NCI-H446 treated with DMSO at 0.1 percent for 48 hours (cell line): Measurements from ENCODE around the gene PLTP.
"Not testable (repeated sequence)": the region's sequence is repeated elsewhere in the genome, so short reads cannot be mapped to it uniquely, and the experiment has no call there.

ENCODE experiments used
- DNase-seq: peaks from one replicate; lab custom pipeline; 2025; lab: John Stamatoyannopoulos, UW

The PLTP gene

DNA sequence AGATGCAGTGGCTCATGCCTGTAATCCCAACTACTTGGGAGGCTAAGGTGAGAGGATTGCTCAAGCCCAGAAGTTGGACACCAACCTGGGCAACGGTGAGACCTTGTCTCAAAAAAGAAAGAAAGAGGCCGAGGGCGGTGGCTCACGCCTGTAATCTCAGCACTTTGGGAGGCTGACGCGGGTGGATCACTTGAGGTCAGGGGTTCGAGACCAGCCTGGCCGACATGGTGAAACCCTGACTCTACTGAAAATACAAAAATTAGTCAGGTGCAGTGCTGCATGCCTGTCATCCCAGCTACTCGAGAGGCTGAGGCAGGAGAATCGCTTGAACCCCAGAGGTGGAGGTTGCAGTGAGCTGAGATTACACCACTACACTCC, 37.9 kb downstream of the PLTP start:
- not testable (repeated sequence) for DNase-seq

DNA sequence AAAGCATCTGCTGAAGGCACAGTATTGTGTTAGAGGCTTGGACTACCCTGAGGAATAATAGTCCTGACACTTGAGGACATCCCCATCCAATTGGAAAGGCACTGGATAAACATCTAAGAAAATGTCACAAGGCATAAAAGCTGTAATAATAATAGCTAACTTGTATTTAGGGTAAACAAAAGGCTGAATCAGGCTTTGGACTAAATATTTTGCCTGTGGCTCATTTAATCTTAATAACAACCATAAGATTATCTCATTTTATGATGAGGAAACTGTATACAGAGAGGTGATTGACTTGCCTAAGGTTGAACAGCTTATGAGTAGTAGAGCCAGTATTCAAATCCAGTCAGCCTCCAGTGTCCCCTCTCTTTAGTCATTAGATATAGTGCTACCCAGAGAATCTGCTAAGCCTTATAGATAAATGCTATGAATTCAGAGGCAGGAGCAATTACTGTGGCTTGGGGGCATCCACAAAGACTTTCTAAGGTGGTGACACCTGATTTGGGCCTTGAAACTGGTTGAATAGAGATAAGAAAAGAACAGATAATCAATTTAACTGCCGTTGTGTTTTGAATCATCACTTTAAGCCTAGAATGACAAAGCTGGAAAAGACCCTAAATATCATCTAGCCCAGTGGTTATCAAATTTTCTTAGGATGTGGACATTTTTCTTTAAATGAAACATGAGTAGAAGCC, 38.4 kb downstream of the PLTP start:
- no peak for DNase-seq

DNA sequence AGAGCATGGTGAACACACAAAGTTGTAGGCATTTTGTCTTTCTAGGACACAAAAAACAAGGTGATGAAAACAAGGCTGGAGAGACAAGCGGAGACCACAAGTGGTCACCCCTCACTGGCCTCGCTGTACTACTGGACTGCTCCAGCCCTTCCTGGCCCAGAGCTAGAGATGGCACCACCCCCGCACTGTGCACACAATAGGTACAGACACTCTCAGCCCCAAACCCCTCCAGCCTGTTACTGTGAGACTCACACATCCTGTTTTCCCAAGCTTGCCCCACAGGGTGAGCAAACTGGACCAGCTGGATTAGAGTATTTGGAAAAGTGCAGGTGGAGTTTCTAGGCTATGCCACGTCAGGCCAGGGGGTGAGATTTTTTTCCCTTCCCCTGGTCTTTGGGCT, 39.3 kb downstream of the PLTP start:
- DNase-seq = no peak

DNA sequence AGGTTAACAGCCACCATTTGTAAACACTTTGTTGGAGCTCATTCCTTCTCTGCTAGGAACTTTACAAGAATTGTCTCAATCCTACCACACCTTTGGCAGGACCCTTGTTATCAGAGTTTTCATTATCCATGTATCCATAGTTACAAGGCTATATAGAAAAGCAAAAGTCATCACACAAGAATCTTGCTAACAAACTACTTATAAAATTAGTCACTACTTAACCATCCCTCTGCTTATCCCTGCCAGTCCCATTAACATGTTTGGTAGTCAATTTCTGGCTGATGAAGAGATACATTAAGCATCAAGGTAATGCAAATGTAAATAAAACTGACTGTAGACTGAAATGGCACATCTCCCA, 44.2 kb downstream of the PLTP start:
- DNase-seq = no peak

DNA sequence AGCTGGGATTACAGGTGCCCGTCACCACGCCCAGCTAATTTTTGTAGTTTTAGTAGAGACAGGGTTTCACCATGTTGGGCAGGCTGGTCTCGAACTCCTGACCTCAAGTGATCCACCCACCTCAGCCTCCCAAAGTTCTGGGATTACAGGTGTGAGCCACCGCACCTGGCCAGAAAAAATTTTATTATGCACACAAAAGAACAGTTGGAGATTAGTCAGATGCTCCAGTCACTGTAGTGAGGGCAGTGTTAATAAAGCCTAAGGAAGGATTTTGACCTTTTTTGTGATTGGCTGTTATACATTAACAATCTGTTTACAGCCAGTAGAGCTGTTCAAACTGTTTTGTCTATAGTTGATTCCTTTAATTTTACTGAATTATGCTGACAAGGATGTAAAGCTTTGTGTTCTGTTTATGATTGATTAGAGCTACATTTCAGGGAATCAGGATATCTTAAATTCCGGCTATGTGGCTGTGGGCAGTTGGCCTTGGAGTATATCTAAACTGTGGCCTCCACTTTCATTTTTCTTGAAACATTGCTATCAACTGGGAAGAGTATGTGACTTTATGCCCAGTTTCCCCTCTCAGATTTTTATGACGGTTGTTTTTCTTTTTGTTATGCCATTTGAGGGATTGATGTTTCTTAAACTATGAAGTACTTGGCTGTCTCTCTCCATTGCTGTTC, 44.7 kb downstream of the PLTP start:
- no peak for DNase-seq

DNA sequence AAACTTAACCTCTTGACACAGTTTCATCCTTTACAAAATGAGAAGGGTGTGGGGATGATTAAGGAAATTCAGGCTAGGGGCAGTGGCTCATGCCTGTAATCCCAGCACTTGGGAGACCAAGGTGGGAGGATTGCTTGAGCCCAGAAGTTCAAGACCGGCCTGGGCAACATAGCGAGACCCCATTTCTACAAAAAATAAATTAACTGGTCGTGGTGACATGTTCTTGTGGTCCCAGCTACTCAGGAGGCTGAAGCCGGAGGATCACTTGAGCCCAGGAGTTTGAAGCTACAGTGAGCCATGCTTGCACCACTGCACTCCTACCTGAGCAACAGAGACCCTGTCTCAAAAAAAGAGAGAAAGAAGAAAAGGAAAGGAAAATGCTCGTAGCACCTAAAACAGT, 45.5 kb downstream of the PLTP start:
- DNase-seq = no peak

DNA sequence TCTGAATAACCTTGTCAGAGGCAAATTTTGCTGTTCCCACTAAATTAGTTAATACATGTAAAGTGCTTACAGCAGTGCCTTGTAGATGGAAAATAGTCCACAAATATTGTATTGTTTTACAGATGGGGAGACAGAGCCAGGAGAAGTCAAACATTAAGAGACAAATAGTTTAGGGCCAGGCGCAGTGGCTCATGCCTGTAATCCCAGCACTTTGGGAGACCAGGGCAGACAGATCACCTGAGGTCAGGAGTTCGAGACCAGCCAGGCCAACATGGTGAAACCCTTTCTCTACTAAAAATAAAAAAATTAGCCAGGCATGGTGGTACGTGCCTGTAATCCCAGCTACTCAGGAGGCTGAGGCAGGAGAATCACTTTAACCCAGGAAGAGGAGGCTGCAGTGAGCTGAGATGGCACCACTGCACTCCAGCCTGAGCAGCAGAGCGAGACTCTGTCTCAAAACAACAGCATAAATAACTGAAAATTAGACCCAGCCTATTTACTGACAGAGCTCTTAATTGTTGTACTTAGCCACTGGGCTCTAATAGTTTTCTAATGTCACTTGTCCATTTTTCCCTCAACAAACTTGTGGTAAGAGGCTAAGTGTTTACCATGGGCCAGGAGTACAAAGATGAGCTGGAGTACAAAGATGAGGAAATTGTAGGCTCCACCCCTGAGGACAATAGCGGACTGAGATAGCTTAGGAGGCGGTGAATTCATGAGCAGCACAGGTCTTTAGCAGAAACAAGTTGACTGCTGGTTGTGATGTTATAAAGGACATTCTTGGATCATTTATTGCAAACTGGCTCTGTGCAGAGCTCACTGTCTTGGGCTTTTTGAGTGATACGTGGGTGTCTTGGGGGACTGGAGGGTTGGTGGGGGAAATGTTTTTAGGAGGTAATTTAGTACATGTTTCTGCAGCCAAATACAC, 48.1 kb downstream of the PLTP start:
- no peak for DNase-seq

DNA sequence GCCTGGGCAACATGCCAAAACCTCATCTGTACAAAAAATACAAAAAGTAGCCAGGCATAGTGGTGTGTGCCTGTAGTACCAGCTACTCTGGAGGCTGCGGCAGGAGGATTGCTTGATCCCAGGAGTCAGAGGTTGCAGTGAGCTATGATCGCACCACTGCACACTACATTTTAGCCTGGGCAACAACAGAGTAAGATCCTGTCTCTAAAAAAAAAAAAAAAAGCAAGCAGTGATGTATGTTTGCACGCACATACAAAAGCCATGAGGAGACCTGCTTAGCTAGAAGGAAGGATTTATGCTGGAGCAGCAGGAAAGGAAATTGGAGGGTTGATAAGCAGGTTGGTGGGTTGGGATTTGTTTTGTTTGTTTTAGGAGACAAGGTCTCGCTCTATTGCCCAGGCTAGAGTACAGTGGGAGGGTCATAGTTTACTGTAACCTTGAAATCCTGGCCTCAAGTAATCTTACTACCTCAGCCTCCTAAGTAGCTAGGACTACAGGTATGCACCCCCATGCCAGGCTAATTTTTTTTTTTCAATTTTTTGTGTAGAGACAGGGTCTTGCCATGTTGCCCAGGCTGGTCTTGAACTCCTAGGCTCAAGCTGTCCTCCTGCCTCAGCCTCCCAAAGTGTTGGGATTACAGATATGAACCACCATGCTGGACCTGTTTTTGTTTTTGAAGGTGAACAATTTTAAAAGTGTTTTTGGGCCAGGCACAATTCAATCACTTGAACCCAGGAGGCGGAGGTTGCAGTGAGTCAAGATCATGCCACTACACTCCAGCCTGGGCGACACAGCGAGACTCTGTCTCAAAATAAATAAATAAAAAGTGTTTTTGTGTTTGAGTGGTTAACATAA, 50.5 kb downstream of the PLTP start:
- no peak for DNase-seq

DNA sequence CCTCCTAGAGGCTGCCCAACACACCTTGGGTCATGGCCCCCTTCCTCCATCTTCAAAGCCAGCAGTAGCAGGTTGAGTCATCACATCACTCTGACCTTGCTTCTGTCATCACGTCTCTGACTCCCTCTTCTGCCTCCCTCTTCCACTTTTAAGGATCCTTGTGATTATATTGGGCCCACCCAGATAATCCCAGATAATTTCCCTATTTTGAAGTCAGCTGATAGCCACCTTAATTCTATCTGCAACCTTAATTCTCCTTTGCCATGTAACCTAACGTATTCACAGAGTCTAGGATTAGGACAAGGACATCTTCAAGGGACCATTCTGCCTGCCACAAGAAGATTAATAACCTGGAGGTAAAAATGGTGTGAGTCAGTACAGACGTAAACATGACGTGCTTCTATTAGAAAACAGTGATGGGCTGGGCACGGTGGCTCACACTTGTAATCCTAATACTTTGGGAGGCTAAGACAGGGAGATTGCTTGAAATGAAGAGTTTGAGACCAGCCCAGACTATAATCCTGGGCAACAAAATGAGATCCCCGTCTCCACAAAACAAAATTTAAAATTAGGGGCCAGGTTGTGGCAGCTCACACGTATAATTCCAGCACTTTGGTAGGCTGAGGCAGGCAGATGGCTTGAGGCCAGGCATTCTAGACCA, 51.3 kb downstream of the PLTP start:
- no peak for DNase-seq

DNA sequence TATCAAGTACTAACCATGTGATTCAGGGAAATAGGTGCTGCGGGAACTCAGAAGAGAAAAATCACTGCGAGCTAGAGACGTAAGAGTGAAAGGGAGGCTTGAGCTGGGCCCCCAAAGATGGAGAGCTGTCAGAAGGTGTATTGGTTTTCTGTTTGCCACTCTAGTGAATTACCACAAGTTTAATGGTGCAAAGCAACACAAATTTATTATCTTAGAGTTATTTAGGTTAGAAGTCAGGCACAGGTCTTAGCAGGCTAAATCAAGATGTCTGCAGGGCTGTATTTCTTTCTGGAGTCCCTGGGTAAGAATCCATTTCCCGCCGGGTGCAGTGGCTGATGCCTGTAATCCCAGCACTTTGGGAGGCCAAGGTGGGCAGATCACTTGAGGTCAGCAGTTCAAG, 52.0 kb downstream of the PLTP start:
- DNase-seq = no peak

DNA sequence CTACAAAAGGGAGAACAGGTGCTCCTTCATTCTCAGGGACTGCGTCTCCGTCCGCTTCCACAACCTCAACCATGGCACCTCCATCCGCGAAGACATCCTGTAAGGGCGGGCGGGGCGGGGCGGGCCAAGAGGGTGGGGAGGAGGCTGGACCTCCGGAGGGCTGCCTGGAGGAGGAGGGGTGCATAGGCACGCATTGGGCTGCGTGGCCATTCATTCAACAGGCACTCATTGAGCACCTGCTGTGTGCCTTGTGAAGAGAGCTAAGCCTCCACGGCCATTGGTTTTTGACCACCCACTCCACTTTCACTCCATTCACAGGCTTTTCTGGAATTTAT, 54.1 kb downstream of the PLTP start:
- DNase-seq = peak; percentile 39

DNA sequence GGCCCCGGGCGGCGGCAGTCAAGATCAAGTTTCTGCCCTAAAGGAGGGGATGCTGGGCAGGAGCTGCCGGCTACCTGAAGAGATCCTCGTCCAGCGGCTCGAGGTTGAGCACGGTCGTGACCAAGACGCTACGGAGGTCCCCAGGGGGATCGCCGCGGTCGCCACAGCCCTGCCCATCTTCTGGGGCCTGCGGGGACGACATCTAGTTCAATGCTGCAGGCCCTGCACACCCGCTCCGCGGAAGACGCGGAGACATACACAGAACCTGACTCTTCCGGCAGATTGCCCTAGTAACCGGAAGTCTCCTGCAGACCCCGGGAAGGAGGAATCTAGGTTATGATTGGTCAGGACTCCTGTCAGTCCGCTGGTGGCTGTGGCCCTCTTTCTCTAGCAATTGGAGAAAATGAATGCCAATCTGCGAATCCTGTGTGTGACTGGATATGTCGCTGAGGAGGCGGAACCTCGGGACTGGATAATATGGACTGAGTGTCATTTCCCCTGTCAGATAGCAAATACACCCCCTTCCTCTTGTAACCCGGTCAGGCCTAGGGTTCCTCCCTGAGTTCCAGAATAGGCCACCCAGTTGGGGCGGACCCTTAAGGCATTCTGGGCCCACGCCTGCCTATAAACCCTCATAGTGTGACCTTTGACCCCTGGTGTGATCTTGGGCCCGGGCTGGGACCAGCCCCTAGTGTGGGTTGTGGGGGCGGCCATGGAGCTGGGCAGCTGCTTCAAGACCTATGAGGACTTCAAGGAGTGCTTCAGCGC, 54.7 kb downstream of the PLTP start, which contains the start of the genes ACOT8 and ZSWIM3:
Gene ACOT8, minus strand, starts transcription at position 279 of the 768 bp plus-strand sequence. Its CDS starts 77 bp downstream, at position 202.
Gene ZSWIM3, plus strand, starts transcription at position 501 of the 768 bp plus-strand sequence. Its CDS starts 212 bp downstream, at position 713.
- DNase-seq = peak; percentile 99

DNA sequence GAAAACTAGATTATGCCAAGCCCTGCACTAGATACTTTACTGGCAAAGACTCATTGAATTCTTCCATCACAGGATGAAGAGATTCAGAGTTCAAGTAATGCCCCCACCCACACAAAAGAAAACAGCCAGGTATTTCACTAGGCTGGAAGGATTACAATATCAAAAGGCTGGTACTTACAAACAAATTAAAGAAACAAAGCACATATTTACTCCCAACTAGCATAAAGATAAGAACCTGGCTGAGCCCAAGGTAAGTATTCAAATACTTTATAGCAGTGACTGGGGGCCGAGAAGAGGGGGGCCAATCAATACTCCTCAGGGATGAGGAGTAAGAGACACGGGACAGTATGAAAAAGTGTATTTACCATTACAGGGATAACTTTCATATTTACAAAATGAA, 58.5 kb downstream of the PLTP start:
- DNase-seq = no peak

DNA sequence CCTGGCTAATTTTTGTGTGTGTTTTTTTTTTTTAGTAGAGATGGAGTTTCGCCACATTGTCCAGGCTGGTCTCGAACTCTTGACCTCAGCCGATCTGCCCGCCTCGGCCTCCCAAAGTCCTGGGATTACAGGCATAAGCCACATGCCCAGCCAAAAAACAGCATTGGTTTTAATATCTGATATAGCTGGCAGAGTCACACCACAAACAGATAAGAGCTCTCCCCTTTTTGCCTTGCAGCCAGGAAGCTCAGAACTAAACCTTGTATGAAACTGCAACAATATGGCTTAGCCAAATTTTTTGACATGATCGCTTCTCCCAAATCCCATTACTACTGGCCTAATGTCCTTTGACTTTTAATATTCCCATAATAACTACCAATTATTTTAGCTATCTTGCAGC, 59.6 kb downstream of the PLTP start:
- DNase-seq = no peak

DNA sequence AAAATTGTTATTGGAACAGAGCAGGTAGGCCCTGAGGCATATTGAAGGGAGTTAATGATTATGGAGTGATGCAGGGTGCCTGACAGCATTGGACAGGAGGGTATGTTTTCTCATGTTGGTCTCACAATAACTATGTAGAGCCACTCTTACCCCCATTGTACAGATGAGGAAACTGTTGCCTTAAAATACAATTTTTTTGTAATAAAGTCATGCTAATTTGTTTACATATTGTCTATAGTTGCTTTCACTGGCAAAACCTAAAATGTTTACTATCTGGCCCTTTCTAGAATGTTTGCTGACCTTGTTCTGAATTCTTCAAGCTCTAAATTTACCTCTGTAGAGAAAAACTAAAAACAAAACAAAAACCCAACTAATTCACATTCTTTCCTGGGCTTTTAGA, 60.5 kb downstream of the PLTP start:
- no peak for DNase-seq

DNA sequence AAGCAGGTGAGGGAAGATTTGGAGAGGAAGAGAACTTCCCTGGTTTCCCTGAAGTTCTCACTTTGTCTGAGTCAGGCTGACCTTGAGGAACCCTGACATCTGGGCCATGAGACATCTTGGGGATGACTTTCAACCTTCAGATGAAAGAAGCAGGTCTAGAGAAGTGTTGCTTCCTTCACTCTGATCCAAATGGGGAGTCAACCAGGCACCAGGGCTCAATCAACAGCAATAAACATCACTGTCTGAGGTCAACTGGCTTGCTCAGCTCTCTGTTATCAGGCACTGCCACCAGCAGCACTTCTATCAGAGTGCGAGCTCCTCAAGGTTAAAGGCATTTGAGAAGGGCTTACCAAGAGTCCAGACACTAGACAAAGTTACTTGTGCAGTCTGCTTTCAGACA, 61.0 kb downstream of the PLTP start:
- DNase-seq = no peak

DNA sequence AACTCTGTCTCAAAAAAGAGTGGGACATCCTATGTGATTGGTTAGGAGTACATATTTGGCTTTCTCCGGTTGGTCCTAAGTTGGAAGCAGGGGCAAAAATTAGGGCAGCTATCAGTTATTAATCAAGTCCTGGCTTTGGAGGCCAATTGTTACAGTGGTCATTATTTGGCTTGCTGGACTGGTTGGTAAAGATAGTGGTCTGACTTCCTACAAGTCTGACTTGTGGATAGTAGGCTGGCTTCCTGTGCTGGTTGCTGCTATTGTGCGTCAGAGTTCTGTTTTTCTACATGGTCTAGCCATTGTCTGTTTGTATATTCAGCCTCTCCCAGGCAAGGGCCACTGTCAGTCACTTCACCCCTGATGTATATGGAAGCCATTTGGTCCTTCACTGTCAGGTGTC, 61.7 kb downstream of the PLTP start:
- no peak for DNase-seq

DNA sequence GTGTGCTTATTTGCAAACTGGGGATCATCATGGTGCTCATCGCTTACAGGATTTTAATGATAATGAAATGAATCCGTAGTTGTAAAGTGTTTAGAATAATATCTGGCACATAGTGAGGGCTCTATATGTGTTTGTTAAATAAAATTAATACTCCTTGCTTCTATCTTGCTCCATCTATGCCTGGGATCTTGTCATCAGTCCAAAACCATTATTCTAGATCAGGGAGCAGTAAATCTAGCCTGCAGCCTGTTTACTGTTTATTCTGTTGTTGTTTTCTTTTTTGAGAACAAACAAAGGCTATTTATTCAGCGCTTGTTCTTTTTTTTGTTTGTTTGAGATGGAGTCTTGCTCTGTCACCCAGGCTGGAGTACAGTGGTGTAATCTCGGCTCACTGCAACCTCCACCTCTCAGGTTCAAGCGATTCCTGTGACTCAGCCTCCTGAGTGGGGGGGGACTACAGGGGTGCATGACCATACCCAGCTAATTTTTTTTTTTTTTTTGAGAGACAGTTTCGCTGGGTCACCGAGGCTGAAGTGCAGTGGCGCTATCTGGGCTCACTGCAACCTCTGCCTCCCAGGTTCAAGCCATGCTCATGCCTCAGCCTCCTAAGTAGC, 62.9 kb downstream of the PLTP start:
- DNase-seq = no peak
